Esophagus mucosa (tissue), 1 donor: ENCODE data around the gene ABCA7. TPM values are rescaled to one million over a fixed set of nuclear protein-coding genes. Genes with fewer than 3 reads are reported as not detected.
A peak's percentile ranks its signal among the peaks of the same experiment; 100 is the strongest.
"Not testable (repeated sequence)": the region's sequence is repeated elsewhere in the genome, so short reads cannot be mapped to it uniquely, and the experiment has no call there.

ENCODE experiments used
- ATAC-seq: fragments of 200-7000 bp; cut with Tn5 transposase; one replicate; pipeline ENCODE4 v1.9.1; 2020
- total RNA-seq: library from RNA; stranded (reverse); gene quantifications from one replicate; pipeline ENCODE4 v1.2.4, GENCODE V29; 2023
- donor health status: DM: yes; HTN: yes; CAD: no.

Gene ABCA7
- total RNA-seq, 1 donor from 2014 or later, result 24.8 TPM

GRCh38 chr19:1106841-1107660 is 67.1 kb downstream of the ABCA7 start:
- ATAC-seq, result peak; percentile 2

GRCh38 chr19:1107661-1108261 is 67.9 kb downstream of the ABCA7 start:
- no peak for ATAC-seq

- no peak for ATAC-seq
Measured at GRCh38 chr19:1108291-1109031, 68.6 kb downstream of the ABCA7 start.

GRCh38 chr19:1109032-1109551 is 69.2 kb downstream of the ABCA7 start:
- no peak for ATAC-seq

- ATAC-seq, result no peak
Measured at GRCh38 chr19:1109697-1110671, 70.1 kb downstream of the ABCA7 start.

- ATAC-seq, result no peak
Measured at GRCh38 chr19:1110809-1111640, 71.1 kb downstream of the ABCA7 start.

GRCh38 chr19:1111641-1112267 is 71.8 kb downstream of the ABCA7 start:
- ATAC-seq, result no peak

GRCh38 chr19:1112268-1113029 is 72.5 kb downstream of the ABCA7 start:
- peak; percentile 82 for ATAC-seq

GRCh38 chr19:1113030-1113985 is 73.4 kb downstream of the ABCA7 start:
- peak; percentile 71 for ATAC-seq

- no peak for ATAC-seq
Measured at GRCh38 chr19:1113986-1114483, 74.1 kb downstream of the ABCA7 start.

- ATAC-seq, result not testable (repeated sequence)
Measured at GRCh38 chr19:1114728-1115127, 74.8 kb downstream of the ABCA7 start.

Other genes with a start within 250 kb of the ABCA7 start
- gene PTBP1, start 242.7 kb upstream of the ABCA7 start, total RNA-seq, result 279 TPM
- not detected for gene PLPPR3, start 218.2 kb upstream of the ABCA7 start, total RNA-seq
- gene AZU1, start 212.3 kb upstream of the ABCA7 start, total RNA-seq, result not detected
- not detected for gene PRTN3, start 199.1 kb upstream of the ABCA7 start, total RNA-seq
- gene ELANE, start 187.8 kb upstream of the ABCA7 start, total RNA-seq, result not detected
- gene CFD, start 180.4 kb upstream of the ABCA7 start, total RNA-seq, result 21.5 TPM
- 43.5 TPM for gene MED16, start 146.9 kb upstream of the ABCA7 start, total RNA-seq
- not detected for gene RNU6-9, start 146.6 kb upstream of the ABCA7 start, total RNA-seq
- 59.2 TPM for gene R3HDM4, start 126.9 kb upstream of the ABCA7 start, total RNA-seq
- gene KISS1R, start 122.8 kb upstream of the ABCA7 start, total RNA-seq, result not detected
- gene ARID3A, start 114.1 kb upstream of the ABCA7 start, total RNA-seq, result 6.9 TPM
- gene WDR18, start 55.8 kb upstream of the ABCA7 start, total RNA-seq, result 41.2 TPM
- gene GRIN3B, start 39.7 kb upstream of the ABCA7 start, total RNA-seq, result not detected
- gene TMEM259, start 19.0 kb upstream of the ABCA7 start, total RNA-seq, result 72.3 TPM
- not detected for gene RNU6-2, start 18.6 kb upstream of the ABCA7 start, total RNA-seq
- 183 TPM for gene CNN2, start 13.5 kb upstream of the ABCA7 start, total RNA-seq
- 5.1 TPM for gene ARHGAP45, start 27.1 kb downstream of the ABCA7 start, total RNA-seq
- 139 TPM for gene POLR2E, start 55.3 kb downstream of the ABCA7 start, total RNA-seq
- gene GPX4, start 63.9 kb downstream of the ABCA7 start, total RNA-seq, result 138 TPM
- gene SBNO2, start 134.2 kb downstream of the ABCA7 start, total RNA-seq, result 67.5 TPM
- 35.0 TPM for gene STK11, start 165.7 kb downstream of the ABCA7 start, total RNA-seq
- 2.0 TPM for gene CBARP, start 197.9 kb downstream of the ABCA7 start, total RNA-seq
- 251 TPM for gene ATP5F1D, start 201.6 kb downstream of the ABCA7 start, total RNA-seq
- gene MIDN, start 208.5 kb downstream of the ABCA7 start, total RNA-seq, result 99.3 TPM
- 172 TPM for gene CIRBP, start 229.2 kb downstream of the ABCA7 start, total RNA-seq
- gene FAM174C, start 235.4 kb downstream of the ABCA7 start, total RNA-seq, result 41.2 TPM
- gene EFNA2, start 245.8 kb downstream of the ABCA7 start, total RNA-seq, result 0.40 TPM